Brain microvascular endothelial cell (primary cell): Measurements from ENCODE around the gene ZZZ3.
A peak's percentile ranks its signal among the peaks of the same experiment; 100 is the strongest.
"Not testable (repeated sequence)": the region's sequence is repeated elsewhere in the genome, so short reads cannot be mapped to it uniquely, and the experiment has no call there.

Experiments
- DNase-seq: peaks from one replicate; pipeline ENCODE4 v3.0.0-alpha.2; 2020
- H3K27ac ChIP-seq: fragments of 250-450 bp; sonication (Bioruptor Pico); 2 replicates; pipeline ENCODE4 v1.5.1; 2020; ENCODE audit warnings: mild to moderate bottlenecking, moderate library complexity
- H3K27me3 ChIP-seq: fragments of 250-450 bp; sonication (Bioruptor Pico); replicated peaks from 2 replicates; pipeline ENCODE4 v1.5.1; 2020; ENCODE audit warnings: mild to moderate bottlenecking
- H3K36me3 ChIP-seq: fragments of 250-450 bp; sonication (Bioruptor Pico); replicated peaks from 2 replicates; pipeline ENCODE4 v1.5.1; 2020; ENCODE audit warnings: mild to moderate bottlenecking
- H3K4me3 ChIP-seq: 2 replicates; pipeline ENCODE4 v1.5.1; 2011; ENCODE audit warnings: low read depth, mild to moderate bottlenecking, control low read depth, low read length, moderate library complexity
- CTCF ChIP-seq: IDR thresholded peaks from 2 replicates; pipeline ENCODE4 v1.5.1; 2011; ENCODE audit warnings: low read depth, mild to moderate bottlenecking, moderate library complexity, low read length, control low read depth, inconsistent platforms; ENCODE audit errors: missing control alignments
- in situ Hi-C: cut with HindIII; loops from 2 replicates; pipeline ENCODE4 v1.10.0; 2017; ENCODE audit warnings: low sequenced_read_pairs, low pct_ligation_motif_present

ZZZ3 gene

DNA sequence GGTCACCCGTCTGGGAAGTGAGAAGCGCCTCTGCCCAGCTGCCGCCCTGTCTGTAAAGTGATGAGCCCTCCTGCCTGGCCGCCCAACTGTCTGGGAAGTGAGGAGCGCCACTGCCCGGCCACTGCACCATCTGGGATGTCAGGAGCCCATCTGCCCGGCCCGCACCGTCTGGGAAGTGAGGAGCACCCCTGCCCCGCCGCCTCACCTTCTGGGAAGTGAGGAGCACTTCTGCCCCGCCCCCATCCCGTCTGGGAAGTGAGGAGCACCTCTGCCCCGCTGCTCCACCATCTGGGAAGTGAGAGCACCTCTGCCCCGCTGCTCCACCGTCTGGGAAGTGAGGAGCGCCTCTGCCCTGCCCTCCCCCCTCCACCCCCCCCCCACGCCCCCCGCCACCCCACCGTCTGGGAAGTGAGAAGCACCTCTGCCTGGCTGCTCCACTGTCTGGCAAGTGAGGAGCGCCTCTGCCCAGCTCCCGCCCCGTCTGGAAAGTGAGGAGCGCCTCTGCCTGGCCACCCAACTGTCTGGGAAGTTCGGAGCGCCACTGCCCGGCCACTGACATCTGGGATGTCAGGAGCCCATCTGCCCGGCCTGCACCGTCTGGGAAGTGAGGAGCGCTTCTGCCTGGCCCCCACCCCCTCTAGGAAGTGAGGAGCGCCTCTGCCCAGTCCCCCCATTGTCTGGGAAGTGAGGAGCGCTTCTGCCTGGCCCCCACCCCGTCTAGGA, 4.5 kb upstream of the ZZZ3 start:
- no peak overlapping the region for H3K27ac ChIP-seq
- no peak overlapping the region for H3K4me3 ChIP-seq
- no peak for DNase-seq
- no peaks in the 10 kb centered on the region for H3K36me3 ChIP-seq
- TF ChIP-seq CTCF: no peak
- H3K27me3 ChIP-seq: no peaks in the 10 kb centered on the region
- in situ Hi-C loops: no loop called here

DNA sequence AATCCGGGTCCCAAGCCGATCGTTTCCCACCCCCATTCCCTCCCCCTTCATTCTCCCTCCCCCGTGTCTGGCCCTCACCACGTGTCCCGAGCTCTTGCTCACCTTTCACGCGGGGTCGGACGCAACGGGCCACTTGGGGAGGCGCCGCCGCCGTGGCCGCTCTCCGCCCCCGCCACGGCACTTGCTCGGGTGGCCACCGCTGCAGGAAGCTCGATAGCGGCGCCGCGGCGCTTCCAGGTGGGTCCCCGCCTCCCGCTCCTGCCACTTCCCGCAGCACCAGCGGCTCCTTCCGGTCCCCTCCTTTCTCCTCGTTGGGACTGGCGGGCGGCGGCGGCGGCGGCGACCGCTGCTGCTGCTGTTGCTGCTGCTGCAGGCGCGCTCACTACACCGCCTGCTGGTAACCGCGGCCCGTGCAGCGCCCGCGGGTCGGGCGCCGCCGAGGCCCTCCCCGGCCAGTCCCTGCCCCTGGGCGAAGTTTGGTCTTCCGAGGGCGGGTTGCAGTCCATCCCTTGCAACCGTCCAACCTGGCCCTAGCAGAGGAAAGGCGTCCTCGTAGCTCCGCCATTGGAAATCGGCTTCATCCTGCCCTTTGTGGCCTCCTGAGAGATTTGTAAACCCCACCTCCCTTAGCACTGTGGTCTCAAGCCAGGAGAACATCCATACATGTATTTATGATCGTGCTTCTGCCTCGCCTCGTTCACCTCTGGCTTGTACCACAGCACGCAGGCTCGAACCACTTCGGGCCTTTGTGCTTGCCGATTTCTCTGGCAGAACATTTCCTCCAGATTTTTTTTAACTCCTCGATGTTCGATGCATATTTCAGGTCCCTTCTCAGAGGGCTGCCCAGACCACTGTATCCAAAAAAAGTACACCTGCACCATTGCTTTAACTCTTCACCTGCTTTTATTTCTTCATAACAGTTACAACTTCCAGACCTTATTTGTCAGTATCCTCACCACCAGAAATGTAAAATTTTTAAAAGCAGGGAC, 996 bp upstream of the ZZZ3 start:
- peak; percentile 85 for DNase-seq
- in situ Hi-C loops: no loop called here
- H3K27ac ChIP-seq: peak overlapping the region; percentile 87
- H3K27me3 ChIP-seq: no peaks in the 10 kb centered on the region
- peak; percentile 60 for TF ChIP-seq CTCF
- H3K4me3 ChIP-seq: peak overlapping the region; percentile 78
- no peaks in the 10 kb centered on the region for H3K36me3 ChIP-seq

GRCh38 chr1:77680173-77680572, 2.3 kb downstream of the ZZZ3 start:
- in situ Hi-C loops: no loop called here
- H3K27me3 ChIP-seq: no peaks in the 10 kb centered on the region
- H3K36me3 ChIP-seq: no peaks in the 10 kb centered on the region
- no peak for TF ChIP-seq CTCF
- no peak overlapping the region for H3K4me3 ChIP-seq
- no peak for DNase-seq
- H3K27ac ChIP-seq: no peak overlapping the region

- no peak overlapping the region for H3K4me3 ChIP-seq
- DNase-seq: no peak
- no peaks in the 10 kb centered on the region for H3K27me3 ChIP-seq
- no peak overlapping the region for H3K27ac ChIP-seq
- no peaks in the 10 kb centered on the region for H3K36me3 ChIP-seq
- in situ Hi-C loops: no loop called here
- TF ChIP-seq CTCF: no peak
These were observed 3.5 kb downstream of the ZZZ3 start for GRCh38 chr1:77678660-77679610.

- H3K4me3 ChIP-seq, DNase-seq, H3K27me3 ChIP-seq, in situ Hi-C loops, H3K27ac ChIP-seq, H3K36me3 ChIP-seq: not testable (repeated sequence)
These were observed 7.7 kb downstream of the ZZZ3 start for GRCh38 chr1:77674807-77675206.
